NCI-H2171 treated with DMSO at 0.1 percent for 48 hours (cell line): ENCODE data around the gene SYNDIG1L.
A peak's percentile ranks its signal among the peaks of the same experiment; 100 is the strongest.
"Not testable (repeated sequence)": the region's sequence is repeated elsewhere in the genome, so short reads cannot be mapped to it uniquely, and the experiment has no call there.

ENCODE experiments used
- DNase-seq: peaks from one replicate; lab custom pipeline; 2025; lab: John Stamatoyannopoulos, UW

The SYNDIG1L gene

DNA sequence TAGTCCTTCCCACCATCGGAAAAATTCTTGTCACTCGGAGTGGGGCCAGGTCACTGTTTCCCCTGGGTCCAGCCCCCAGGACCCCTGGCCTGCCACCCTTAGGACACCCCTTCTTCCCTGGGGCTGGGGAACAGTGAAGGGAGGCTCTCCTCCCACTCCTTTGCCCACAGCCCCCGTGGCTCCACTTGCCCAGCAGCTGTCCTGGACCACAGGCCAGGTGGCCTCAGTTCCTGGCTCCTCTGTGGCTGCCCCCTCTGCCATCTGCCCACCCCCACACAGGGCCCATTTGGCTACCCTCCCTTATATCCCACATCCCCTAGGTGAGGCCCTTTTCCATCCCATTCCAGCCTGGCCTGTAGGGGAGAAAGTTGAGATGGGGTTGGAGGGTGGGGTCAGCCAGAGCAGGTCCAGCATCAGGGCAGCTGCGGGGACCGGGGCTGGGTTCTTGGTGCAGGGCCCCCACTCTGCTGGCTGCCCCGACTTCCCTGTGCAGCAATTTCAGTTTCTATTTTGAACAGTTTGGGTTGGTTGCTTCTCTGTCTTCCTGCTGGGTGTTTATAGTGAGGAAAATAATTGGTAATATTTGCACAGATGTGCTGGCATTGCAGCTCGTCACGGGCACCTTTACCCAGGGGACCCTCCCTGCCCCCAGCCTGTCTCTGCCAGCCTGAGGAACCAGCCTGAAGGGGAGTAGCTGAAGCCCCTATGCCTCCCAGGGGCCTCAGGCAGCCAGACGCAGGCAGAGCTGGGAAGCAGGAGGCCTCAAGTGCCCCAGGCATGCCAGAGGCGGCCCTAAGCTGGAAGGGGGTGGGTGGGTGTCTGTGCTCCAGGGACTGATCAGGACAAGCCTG, 23.4 kb downstream of the SYNDIG1L start:
- DNase-seq, result peak; percentile 95

DNA sequence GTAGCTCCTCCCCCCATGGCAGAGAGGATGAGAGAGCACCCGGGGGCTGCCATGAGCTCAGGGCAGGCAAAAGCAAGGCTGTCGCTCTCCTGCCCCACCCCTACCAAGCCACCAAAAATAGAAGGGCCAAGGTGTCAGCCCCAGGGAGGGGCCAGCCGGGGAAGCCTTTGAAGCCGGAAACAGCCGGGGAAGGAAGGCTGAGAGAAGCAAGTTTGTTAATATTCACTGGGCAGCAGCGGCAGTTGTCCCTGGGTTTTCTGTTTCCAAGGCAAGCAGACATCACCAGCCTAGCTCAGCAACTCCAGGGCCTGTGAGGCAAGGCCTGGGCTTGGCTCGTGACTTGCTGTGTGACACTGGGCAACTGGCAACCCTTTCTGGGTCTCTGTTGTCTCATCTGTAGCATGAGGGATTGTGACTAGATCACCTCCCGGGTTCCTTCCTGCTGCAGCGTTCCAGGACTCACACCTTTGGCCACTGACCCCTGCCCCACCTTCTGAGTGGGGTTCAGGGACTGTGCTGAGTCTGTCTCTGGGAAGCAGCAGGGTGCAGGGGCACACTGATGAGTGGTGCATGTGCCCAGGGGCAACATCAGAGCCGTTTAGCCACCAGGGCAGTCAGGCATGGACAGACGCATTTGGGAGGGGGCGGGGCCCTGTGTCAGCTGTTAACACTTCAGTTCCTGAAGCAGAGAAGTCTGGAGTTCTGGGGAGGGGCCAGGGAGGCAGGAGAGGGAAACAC, 24.3 kb downstream of the SYNDIG1L start:
- peak; percentile 77 for DNase-seq

DNA sequence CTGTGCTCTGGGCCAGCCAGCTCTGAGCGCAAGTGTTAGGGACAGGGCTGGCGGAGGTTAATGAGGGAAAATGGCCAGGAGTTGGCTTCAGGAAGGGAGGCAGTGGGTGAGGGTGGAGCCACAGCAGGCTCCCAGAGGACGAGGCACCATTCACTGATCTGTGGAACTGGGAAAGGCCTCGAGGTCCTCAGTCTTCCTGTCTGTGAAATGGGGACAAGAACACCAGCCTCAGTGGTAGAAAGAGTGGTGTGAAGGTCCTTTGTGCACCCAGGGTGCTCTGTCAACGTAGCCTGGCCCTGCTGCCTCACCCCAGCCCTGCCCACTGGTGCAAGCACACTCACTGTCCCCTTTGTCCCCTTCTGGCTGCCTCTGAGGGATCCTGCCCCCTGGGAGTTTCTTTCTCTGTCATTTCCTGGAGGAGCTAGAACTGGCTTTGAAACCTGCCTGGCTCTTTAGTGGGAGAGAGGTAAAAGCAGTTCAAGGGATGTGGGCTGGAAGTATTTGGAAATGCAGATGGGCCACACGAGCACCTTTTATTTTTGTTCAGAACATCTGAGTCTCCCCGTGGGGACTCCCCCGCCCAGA, 25.0 kb downstream of the SYNDIG1L start:
- DNase-seq, result peak; percentile 65

DNA sequence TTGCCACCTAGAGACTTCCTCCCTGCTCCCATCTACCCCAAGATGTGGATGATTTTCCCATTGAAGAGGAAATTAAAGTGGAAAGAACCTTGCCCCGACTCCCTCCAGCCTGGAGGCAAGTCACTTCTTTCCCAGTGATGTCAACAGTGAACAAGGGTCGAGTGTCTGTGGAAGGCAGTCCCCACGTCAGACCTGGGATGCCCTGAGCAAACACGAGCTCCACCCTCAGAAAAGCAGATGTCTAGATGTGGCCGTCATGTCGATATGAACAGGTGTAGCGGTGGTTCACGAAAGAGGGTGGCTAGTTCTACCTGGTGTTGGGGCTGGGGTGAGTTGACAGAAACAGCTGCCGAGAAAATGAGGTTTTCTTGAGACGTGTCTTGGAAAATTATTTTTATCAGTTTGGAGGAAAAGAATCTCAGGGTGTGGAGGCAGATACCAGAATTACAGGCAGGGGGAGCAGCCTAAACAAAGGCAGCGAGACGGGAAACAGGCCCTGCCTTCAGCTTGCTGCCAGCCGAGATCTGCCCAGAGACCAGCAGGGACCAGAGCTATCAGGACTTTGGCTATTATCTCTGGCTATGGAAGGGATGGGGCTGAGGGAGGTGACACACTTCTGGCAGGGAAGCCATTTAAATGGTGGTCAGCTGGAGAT, 25.9 kb downstream of the SYNDIG1L start:
- DNase-seq, result peak; percentile 39

DNA sequence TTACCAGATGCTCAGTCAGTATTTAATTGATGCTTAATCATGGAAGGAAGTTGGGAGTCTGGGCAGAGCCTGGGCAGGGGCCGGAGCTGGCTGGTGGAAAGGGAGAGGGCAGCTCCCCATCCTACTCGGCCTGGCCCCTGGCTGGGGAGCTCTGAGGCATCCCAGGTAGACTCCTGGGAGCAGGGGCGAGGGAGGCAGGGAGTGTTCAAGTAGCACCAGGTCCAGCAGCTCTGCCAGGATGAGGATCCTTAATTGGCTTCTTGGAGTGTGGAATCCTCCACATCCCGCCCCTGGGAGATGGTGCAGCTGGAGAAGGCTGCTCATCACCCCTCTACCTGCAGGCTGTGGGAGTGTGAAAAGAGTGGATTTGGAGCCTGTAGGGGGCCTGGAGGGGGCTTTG, 30.9 kb downstream of the SYNDIG1L start:
- peak; percentile 51 for DNase-seq

DNA sequence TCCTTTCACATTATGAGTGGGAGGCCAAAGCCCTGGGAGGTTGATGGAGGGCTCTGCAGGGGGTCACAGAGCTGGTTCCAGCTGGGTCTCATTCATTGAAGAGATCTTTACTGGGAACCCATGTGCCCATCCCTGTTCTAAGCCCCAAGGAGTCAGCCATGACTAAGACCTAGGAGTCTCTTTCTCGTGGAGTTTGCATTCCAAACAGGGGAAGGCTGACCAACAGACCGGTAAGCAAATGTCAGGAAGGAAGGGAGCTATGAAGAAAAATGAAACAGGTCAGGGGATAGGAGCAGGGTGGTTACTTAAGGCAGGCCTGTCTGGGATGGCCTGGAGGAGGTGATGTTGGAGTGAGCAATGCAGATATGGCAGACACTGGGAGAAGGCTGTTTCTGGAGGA, 31.5 kb downstream of the SYNDIG1L start:
- DNase-seq, result no peak

DNA sequence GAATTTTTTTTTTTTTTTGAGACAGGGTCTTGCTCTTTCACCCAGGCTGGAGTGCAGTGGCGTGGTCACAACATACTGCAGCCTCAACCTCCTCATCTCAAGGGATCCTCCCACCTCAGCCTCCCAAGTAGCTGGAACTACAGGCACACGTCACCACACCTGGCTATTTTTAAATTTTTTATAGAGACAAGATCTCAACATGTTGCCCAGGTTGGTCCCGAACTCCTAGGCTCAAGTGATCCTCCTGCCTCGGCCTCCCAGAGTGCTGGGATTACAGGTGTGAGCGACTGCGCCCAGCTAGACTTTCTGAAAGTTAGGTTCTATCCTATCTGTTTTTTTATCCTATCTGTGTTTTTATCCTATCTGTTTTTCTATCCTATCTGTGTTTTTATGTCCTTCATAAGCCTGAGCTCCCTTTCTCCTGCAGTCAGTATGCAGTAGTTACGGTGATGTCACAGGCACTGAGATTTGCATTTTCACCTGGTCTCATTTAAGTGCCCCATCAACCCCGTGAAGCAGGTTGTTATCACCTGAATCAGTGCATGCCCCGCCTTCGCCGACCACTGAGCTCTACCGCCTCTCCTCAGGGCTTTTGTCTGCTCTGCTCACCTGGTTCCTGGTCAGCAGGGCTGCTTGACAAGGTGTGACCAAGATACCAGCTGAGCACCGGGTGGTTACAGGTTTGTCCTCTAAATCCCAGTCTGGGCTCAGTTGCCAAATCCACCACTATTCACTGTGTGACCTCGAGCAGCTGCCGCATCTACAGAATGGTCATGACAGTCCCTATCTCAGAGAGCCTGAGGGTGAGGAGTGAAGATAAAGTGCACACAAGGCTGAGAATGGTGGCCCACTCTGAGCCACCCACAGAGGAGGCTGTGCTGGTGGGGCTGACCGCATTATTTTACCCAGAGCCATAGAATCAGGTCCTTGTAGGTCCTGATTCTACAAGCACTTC, 33.1 kb downstream of the SYNDIG1L start:
- DNase-seq, result peak; percentile 54

DNA sequence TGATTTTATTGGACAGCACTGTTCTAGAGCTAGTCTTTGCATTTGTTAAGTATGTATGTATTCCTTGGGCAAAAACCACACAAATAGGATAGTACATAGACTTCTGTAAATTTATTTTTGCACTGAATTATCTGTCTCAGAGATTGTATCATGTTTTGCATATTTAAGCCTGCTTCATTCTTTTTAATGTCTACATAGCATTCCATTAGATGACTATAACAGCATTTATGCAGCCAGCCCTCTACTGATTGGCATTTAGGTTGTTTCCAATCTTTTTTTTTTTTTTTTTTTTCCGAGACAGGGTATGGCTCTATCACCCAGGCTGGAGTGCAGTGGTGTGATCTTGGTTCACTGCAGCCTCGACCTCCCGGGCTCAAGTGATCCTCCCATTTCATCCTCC, 34.5 kb downstream of the SYNDIG1L start:
- DNase-seq, result no peak

DNA sequence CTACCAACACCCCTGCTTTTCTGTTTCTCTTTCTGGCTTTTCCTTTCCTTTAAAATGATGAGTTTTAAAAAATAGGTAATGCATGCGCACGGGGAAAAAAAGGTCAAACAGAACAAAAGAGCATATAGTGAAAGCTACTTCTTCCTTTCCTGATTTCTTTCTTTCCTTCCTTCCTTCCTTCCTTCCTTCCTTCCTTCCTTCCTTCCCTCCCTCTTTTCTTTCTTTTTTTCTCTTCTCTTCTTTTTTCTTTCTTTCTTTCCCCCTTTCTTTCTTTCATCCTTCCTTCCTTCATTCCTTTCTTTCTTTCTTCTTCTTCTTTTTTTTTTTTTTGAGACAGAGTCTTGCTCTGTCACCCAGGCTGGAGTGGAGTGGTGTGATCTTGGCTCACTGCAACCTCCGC, 35.5 kb downstream of the SYNDIG1L start:
- not testable (repeated sequence) for DNase-seq

DNA sequence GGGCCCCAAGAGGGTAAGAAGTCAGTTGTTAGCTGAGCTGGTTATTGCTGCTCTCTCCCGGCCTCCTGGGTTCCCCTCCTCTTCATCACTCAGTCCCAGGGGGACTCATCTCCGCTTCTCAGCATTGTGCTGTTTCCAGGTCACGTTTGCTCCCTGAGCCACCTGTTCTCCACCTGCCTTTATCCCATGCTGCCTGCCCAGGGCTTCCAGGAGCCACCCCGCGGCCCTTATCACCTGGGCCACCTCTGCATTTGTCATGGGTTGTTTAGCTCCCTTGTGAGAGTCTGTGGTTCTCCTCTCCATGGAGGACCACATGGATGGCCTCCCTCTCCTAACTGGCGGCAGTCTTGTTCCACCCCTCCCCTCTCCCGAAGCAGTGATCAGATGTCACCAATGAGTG, 36.0 kb downstream of the SYNDIG1L start:
- DNase-seq, result peak; percentile 96

DNA sequence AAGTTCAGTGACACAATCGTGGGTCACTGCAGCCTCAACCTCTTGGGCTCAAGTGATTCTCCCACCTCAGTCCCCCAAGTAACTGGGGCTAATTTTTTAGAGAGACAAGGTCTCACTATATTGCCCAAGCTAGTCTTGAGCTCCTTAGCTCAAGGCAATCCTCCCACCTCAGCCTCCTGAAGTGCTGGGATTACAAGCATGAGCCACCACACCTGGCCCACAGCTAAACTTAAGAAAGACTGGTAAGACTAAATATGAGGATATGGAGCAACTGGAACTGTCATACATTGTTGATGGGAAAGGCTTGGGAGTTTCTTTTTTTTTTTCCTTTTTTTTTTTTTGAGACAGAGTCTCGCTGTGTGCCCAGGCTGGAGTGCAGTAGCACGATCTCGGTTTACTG, 43.8 kb downstream of the SYNDIG1L start:
- no peak for DNase-seq

DNA sequence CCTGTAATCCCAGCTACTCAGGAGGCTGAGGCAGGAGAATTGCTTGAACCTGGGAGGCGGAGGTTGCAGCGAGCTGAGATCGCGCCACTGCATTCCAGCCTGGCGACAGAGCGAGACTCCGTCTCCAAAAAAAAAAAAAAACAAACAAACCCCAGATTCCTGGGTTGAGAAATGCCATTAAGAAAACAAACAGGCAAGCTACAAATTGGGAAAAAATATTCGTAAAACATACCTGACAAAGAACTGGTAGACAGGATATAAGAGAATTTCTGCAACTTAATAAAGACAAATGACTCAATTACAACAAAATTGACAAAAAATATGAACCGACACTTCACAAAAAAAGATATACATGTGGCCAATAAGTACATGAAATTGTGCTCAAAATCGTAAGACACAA, 44.4 kb downstream of the SYNDIG1L start:
- not testable (repeated sequence) for DNase-seq

DNA sequence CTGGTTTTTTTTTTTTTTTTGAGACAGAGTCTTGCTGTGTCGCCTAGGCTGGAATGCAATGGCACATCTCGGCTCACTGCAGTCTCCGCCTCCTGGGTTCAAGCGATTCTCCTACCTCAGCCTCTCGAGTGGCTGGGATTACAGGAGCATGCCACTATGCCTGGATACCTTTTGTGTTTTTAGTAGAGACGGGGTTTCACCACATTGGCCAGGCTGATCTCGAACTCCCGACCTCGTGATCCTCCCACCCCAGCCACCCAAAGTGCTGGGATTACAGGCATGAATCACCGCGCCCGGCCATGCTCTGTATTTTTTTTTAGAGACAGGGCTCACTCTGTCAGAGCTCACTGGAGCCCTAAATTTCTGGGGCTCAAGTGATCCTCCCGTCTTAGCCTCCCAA, 45.2 kb downstream of the SYNDIG1L start:
- DNase-seq, result no peak

DNA sequence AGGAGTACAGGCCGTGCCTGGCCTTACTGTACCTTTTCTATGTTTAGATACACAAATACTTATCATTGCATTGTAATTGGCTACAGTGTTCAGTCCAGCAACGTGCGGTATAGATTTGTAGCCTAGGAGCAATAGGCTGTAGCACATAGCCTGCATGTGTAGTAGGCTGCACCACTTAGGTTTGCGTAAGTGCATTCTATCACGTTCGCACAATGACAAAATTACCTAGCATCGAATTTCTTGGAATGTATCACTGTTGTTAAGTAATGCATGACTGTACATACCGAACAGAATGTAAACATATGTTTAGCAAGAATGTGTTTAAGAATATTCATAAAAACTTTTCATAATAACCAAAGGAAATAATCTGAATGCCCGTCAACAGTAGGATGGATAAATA, 45.8 kb downstream of the SYNDIG1L start:
- no peak for DNase-seq

DNA sequence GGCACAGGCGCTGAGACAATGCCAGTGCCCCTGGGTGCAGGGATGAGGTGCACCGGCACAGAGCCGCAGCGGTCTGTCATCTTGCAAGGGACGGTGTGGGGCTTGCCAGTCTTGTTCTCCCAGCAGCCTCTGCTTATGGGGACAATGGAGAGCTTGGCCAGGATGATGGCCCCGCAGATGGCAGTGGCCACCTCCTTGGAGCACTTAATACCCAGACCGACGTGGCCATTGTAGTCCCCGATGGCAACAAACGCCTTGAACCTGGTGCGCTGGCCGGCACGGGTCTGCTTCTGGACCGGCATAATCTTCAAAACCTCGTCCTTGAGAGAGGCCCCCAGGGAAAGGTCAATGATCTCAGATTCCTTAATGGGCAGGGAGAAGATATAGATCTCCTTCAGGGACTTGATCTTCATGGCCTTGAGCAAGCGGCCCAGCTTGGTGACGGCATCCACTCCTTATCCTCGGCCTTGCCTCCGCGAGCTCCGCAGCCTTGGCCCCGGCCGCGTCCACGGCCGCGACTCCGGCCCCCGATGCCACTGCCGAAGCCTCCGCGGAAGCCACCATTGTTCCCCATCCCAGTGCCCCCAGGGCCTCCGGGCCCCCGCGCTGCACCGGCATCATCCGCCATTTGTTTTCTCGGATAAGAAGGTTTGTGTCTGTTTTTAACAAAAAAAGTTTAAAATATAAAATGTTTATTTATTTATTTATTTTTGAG, 47.9 kb downstream of the SYNDIG1L start:
- no peak for DNase-seq

DNA sequence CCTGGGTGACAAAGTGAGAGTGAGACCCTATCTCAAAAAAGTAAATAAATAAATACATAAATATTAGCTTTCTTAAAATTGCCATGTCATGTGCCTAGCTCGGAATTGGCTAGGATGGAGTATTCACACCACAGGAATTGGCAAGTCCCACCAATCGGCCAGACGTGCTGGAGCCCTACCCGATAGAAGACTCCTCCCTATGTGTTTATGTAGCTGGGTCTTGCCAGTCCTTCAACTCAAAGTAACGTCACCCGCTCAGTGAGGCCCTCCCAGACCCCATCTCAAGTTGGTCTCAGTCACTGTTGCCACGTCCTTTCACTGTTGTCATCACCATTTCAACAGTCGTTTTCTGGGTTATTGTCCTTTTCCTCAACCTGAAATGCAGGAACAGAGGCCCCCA, 57.6 kb downstream of the SYNDIG1L start:
- DNase-seq, result no peak

DNA sequence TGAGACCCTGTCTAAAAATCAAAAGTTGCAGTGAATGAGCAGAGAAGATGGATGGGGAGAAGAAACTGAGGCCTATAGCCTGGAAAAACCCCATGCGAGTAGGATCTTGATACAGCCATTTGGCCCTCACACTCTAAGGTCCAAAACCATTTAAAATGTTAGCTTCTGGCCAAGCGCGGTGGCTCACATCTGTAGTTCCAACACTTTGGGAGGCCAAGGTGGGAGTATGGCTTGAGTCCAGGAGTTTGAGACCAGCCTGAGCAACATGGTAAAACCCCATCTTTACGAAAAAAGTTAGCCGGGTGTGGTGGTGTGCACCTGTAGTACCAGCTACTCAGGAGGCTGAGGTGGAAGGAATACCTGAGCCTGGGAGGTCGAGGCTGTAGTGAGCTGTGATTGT, 58.0 kb downstream of the SYNDIG1L start:
- no peak for DNase-seq

DNA sequence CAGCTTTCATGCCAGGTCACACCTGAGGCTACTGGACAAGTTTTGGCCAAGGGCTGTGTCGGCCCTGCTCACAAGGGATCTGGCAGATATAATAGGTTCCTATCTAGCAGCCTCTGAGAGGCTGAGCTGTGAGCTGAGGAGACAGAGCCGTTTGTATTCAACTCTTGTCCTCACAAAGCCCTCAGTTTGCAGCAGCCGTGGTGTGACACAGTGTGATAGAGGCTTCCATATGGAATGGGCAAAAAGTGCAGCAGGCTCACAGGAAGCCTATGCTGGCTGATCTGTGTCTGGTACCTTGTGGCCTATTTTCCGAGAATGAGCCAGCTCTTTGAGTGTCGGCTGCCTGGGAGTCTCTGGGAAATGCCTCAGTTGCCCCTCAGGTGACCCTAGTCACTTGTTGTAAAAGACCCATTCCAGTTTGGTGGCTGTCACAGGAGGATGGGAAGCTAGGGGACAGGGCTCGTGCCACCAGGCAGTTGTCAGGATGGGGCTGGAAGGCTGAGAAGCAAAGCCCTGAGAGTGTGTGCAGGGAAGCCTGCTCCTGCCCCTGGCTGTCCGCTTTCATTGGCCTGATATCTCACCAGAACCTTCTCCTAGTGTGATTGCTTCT, 61.6 kb downstream of the SYNDIG1L start:
- no peak for DNase-seq

DNA sequence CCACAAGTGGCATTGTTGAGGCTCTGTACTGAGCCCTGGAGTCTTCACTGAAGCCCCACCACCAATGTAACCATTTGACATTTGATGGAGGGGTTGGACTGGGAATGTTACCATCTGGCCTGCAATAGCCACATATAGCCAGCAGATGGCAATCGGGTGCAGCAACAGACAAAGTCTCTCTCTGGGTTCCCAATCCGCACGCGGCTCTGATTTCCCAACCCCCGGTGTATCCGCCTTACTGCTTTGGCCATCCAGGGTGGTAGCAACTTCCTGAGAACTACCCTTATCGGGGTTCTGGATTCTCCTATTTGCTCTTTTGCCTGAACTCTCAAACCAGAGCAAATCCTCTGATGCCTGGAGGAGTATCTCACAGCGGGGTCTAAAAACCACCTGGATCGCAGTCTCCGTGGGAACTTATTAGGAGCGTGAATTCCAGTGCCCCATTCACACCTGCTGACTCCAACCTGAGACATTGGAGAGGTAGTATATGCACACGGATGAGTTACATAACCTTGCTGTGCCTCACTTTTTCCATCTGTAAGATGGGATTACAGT, 63.6 kb downstream of the SYNDIG1L start:
- peak; percentile 86 for DNase-seq

DNA sequence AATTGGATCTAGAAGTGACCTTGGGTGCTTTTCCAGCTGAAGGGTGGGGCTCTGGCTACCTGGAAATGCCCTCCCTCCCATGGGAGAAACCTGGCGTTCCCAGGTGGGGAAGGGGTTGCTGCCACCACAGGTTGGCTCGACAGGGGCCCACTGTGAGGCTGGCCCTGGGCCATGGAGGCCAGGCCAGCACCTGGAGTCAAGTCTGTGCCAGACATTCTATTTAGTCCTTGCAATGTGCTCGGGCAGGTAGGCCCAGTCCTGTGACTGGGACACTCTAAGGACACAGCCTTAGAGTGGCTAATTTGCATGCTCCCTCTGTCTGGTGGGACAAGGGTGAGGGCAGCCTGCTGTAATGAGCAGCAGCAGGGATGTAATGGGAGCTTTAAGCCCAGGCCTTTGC, 65.8 kb downstream of the SYNDIG1L start:
- DNase-seq, result no peak
